Lower lobe of right lung (tissue), 2 donors: Measurements from ENCODE around the gene NFYC. TPM values are rescaled to one million over a fixed set of nuclear protein-coding genes. Genes with fewer than 3 reads are reported as not detected.
A peak's percentile ranks its signal among the peaks of the same experiment; 100 is the strongest.

ENCODE experiments used
- ATAC-seq, 2 donors: fragments of 200-7000 bp; cut with Tn5 transposase; one replicate each; pipeline ENCODE4 v1.9.1; 2020 to 2022; ENCODE audit warnings: mild to moderate bottlenecking in 2 of 2, moderate library complexity in 2 of 2
- DNase-seq: peaks from one replicate; pipeline ENCODE4 v3.0.0-alpha.2; 2020
- H3K27ac ChIP-seq: fragments of 200-600 bp; one replicate; pipeline ENCODE4 v1.8.0; 2022
- H3K27me3 ChIP-seq: fragments of 200-600 bp; one replicate; pipeline ENCODE4 v1.8.0; 2022; ENCODE audit warnings: low read depth
- H3K36me3 ChIP-seq: fragments of 200-600 bp; one replicate; pipeline ENCODE4 v1.8.0; 2022; ENCODE audit warnings: mild to moderate bottlenecking
- H3K4me1 ChIP-seq: fragments of 200-600 bp; one replicate; pipeline ENCODE4 v1.8.0; 2022
- H3K4me3 ChIP-seq: fragments of 200-600 bp; one replicate; pipeline ENCODE4 v1.8.0; 2022; ENCODE audit warnings: mild to moderate bottlenecking
- H3K9me3 ChIP-seq: fragments of 200-600 bp; one replicate; pipeline ENCODE4 v1.8.0; 2022
- CTCF ChIP-seq: fragments of 200-600 bp; IDR thresholded peaks from one replicate; pipeline ENCODE4 v1.8.0; 2022; ENCODE audit warnings: antibody characterized with exemption, mild to moderate bottlenecking
- intact Hi-C: fragments of 100-400 bp; cut with DNase I; formaldehyde crosslinking; loops from one replicate; pipeline ENCODE4 v1.11.0; 2022
- total RNA-seq: library from RNA; stranded (reverse); fragmentation: NEBNext Ultra II Directional; extraction: Animal tissue kit (Norgen Biotek cat#: 25700); gene quantifications from one replicate; pipeline ENCODE4 v1.2.1, GENCODE V29; 2021
- donor health status: DM: no; HTN: yes; CAD: no; lungs with severe emphysema.

The NFYC gene
- total RNA-seq, 1 donor from 2014 or later, result 54.2 TPM

- TF ChIP-seq CTCF, result no peak
- DNase-seq, result no peak
- intact Hi-C loops, result no loop called here
- no peaks in the 10 kb centered on the region for H3K9me3 ChIP-seq
- H3K36me3 ChIP-seq, result no peaks in the 10 kb centered on the region
- H3K27me3 ChIP-seq, result no peaks in the 10 kb centered on the region
- H3K4me1 ChIP-seq, result peaks cover 10% of the 10 kb centered on the region
- H3K4me3 ChIP-seq, result no peak overlapping the region
- no peak overlapping the region for H3K27ac ChIP-seq
- no peak for ATAC-seq
Observed at GRCh38 chr1:40662151-40662550, 29.4 kb upstream of the NFYC start.

- intact Hi-C loops, result no loop called here
- ATAC-seq (no peak), DNase-seq (no peak)
- H3K27ac ChIP-seq, result no peak overlapping the region
- TF ChIP-seq CTCF, result no peak
- H3K27me3 ChIP-seq, result no peaks in the 10 kb centered on the region
- no peak overlapping the region for H3K4me3 ChIP-seq
- H3K36me3 ChIP-seq, result no peaks in the 10 kb centered on the region
- H3K4me1 ChIP-seq, result peaks cover 10% of the 10 kb centered on the region
- H3K9me3 ChIP-seq, result no peaks in the 10 kb centered on the region
Observed at GRCh38 chr1:40662864-40663263, 28.6 kb upstream of the NFYC start.

- Histone ChIP-seq H3K36me3 (no peaks in the 10 kb centered on the region), H3K9me3 (no peaks in the 10 kb centered on the region), H3K4me3 (no peak overlapping the region), H3K27ac (no peak overlapping the region), H3K27me3 (no peaks in the 10 kb centered on the region), H3K4me1 (peaks cover 11% of the 10 kb centered on the region)
- DNase-seq, result no peak
- intact Hi-C loops, result no loop called here
- no peak for ATAC-seq
- no peak for TF ChIP-seq CTCF
Observed at GRCh38 chr1:40663324-40664166, 28.0 kb upstream of the NFYC start.

GRCh38 chr1:40664167-40664537 is 27.4 kb upstream of the NFYC start:
- intact Hi-C loops, result no loop called here
- no peak for TF ChIP-seq CTCF
- DNase-seq, result no peak

GRCh38 chr1:40664791-40665190 is 26.7 kb upstream of the NFYC start:
- Histone ChIP-seq H3K4me3 (peak overlapping the region; percentile 71), H3K4me1 (peaks cover 16% of the 10 kb centered on the region), H3K9me3 (no peaks in the 10 kb centered on the region), H3K27me3 (no peaks in the 10 kb centered on the region), H3K36me3 (no peaks in the 10 kb centered on the region), H3K27ac (no peak overlapping the region)
- DNase-seq (no peak), ATAC-seq (no peak)
- intact Hi-C loops, result no loop called here
- no peak for TF ChIP-seq CTCF

More at GRCh38 chr1:40664167-40664537, 27.4 kb upstream of the NFYC start:
- Histone ChIP-seq H3K4me3 (no peak overlapping the region), H3K27ac (no peak overlapping the region), H3K36me3 (no peaks in the 10 kb centered on the region), H3K9me3 (no peaks in the 10 kb centered on the region), H3K27me3 (no peaks in the 10 kb centered on the region), H3K4me1 (peaks cover 16% of the 10 kb centered on the region)
- no peak for ATAC-seq
